CD4-positive, alpha-beta T cell (primary cell): ENCODE measurements around the gene COL18A1. TPM values are rescaled to one million over a fixed set of nuclear protein-coding genes. Genes with fewer than 3 reads are reported as not detected.

Source experiments
- ATAC-seq: fragments of 200-7000 bp; cut with Tn5 transposase; one replicate; pipeline ENCODE4 v1.10.0; 2022; ENCODE audit warnings: mild to moderate bottlenecking; ENCODE audit not compliant: poor library complexity
- CTCF ChIA-PET: fragments of 350-600 bp; sonication (Branson Sonifier 250); formaldehyde crosslinking; loops from one replicate; lab custom pipeline; 2021; ENCODE audit warnings: antibody characterized with exemption, inconsistent platforms; lab: Charles Lee
- POLR2A ChIA-PET: fragments of 350-600 bp; sonication (Branson Sonifier 250); formaldehyde crosslinking; loops from one replicate; lab custom pipeline; 2021; ENCODE audit warnings: antibody characterized with exemption, inconsistent platforms; lab: Charles Lee
- DNase-seq, 14 experiments: peaks; one replicate each; pipeline ENCODE4 v3.0.0-alpha.2; 2013 to 2020; ENCODE audit warnings: mixed read lengths in 2 of 14
- H3K27ac ChIP-seq, 2 donors: one replicate each; pipeline versions ENCODE4 v1.5.1 to v1.7.0; 2013; ENCODE audit warnings: low read length in 2 of 2, low read depth in 1 of 2, mild to moderate bottlenecking in 1 of 2
- H3K27me3 ChIP-seq, 2 experiments: 1 replicate in 1 of 2; 2 replicates in 1 of 2; pipeline versions ENCODE4 v1.6.1 to v1.7.0; 2013; ENCODE audit warnings: low read length in 2 of 2, control low read depth in 1 of 2, mild to moderate bottlenecking in 1 of 2, moderate library complexity in 1 of 2; ENCODE audit not compliant: insufficient read depth in 2 of 2, control insufficient read depth in 1 of 2
- H3K36me3 ChIP-seq: one replicate; pipeline ENCODE4 v1.6.1; 2013; ENCODE audit warnings: low read length, control low read depth; ENCODE audit not compliant: insufficient read depth
- H3K4me1 ChIP-seq: one replicate; pipeline ENCODE4 v1.6.1; 2013; ENCODE audit warnings: low read length, control low read depth; ENCODE audit not compliant: insufficient read depth
- H3K4me3 ChIP-seq: one replicate; pipeline ENCODE4 v1.5.1; 2013; ENCODE audit warnings: mild to moderate bottlenecking, low read length, moderate library complexity
- H3K9me3 ChIP-seq, 2 experiments: 1 replicate in 1 of 2; 2 replicates in 1 of 2; pipeline versions ENCODE4 v1.6.1 to v1.7.0; 2013; ENCODE audit warnings: low read length in 2 of 2, mild to moderate bottlenecking in 2 of 2, control low read depth in 1 of 2, moderate library complexity in 1 of 2; ENCODE audit not compliant: control insufficient read depth in 1 of 2, insufficient read depth in 1 of 2
- H3K27ac Mint-ChIP-seq: one replicate; pipeline ENCODE4 v1.8.0; 2020; ENCODE audit warnings: mixed read lengths
- H3K27me3 Mint-ChIP-seq: one replicate; pipeline ENCODE4 v1.8.0; 2021; ENCODE audit warnings: mixed read lengths
- H3K36me3 Mint-ChIP-seq: one replicate; pipeline ENCODE4 v1.8.0; 2021; ENCODE audit warnings: low read depth, mixed read lengths
- H3K4me1 Mint-ChIP-seq: one replicate; pipeline ENCODE4 v1.8.0; 2021; ENCODE audit warnings: low read depth, mixed read lengths
- H3K4me3 Mint-ChIP-seq: one replicate; pipeline ENCODE4 v1.8.0; 2020; ENCODE audit warnings: mild to moderate bottlenecking, mixed read lengths
- H3K9me3 Mint-ChIP-seq: one replicate; pipeline ENCODE4 v1.8.0; 2020; ENCODE audit warnings: mixed read lengths
- CTCF ChIP-seq: fragments of 200-600 bp; IDR thresholded peaks from one replicate; pipeline ENCODE4 v1.8.0; 2022; ENCODE audit warnings: antibody characterized with exemption, mild to moderate bottlenecking
- intact Hi-C, 2 experiments: fragments of 100-400 bp; cut with DNase I in 1 of 2; cut with micrococcal nuclease in 1 of 2; formaldehyde crosslinking; loops; one replicate each; pipeline versions ENCODE4 v1.15.1 to v1.9.0; 2023 to 2025; cut with DNase I, micrococcal nuclease
- total RNA-seq, 174 experiments: library from RNA in 2 of 174; stranded (reverse) in 2 of 174; gene quantifications; one replicate each; pipeline ENCODE4 v1.2.3 and lab custom pipeline; 2021 to 2026

The COL18A1 gene
- total RNA-seq, 2 experiments from 2014 or later, result 15.2 to 16.0 TPM

GRCh38 chr21:45410865-45411809, 6.2 kb downstream of the COL18A1 start:
- H3K4me3 Mint-ChIP-seq, result no peak overlapping the region
- ChIA-PET CTCF (no interaction called here), POLR2A (no interaction called here)
- no peak for TF ChIP-seq CTCF
- Histone ChIP-seq H3K4me1 (peaks cover 4% of the 10 kb centered on the region), H3K9me3 (peaks cover 0 to 9% of the 10 kb centered on the region in 2 experiments), H3K27me3 (peaks cover 25 to 33% of the 10 kb centered on the region in 2 experiments), H3K4me3 (no peak overlapping the region), H3K36me3 (no peaks in the 10 kb centered on the region), H3K27ac (no peak overlapping the region)
- H3K4me1 Mint-ChIP-seq, result peaks cover 6% of the 10 kb centered on the region
- DNase-seq (no peak), ATAC-seq (no peak)
- H3K27ac Mint-ChIP-seq, result no peak overlapping the region
- H3K36me3 Mint-ChIP-seq, result no peaks in the 10 kb centered on the region
- no peaks in the 10 kb centered on the region for H3K9me3 Mint-ChIP-seq
- peaks cover 41% of the 10 kb centered on the region for H3K27me3 Mint-ChIP-seq
- intact Hi-C loops, result no loop called here

GRCh38 chr21:45411810-45412206, 6.8 kb downstream of the COL18A1 start:
- Histone ChIP-seq H3K9me3 (peaks cover 0 to 2% of the 10 kb centered on the region in 2 experiments), H3K27ac (no peak overlapping the region), H3K4me1 (no peaks in the 10 kb centered on the region), H3K36me3 (no peaks in the 10 kb centered on the region), H3K27me3 (peaks cover 18 to 26% of the 10 kb centered on the region in 2 experiments), H3K4me3 (no peak overlapping the region)
- ChIA-PET CTCF (no interaction called here), POLR2A (no interaction called here)
- intact Hi-C loops, result no loop called here
- TF ChIP-seq CTCF, result no peak
- H3K27ac Mint-ChIP-seq, result no peak overlapping the region
- no peaks in the 10 kb centered on the region for H3K9me3 Mint-ChIP-seq
- H3K27me3 Mint-ChIP-seq, result peaks cover 34% of the 10 kb centered on the region
- no peaks in the 10 kb centered on the region for H3K4me1 Mint-ChIP-seq
- ATAC-seq (no peak), DNase-seq (no peak)
- H3K36me3 Mint-ChIP-seq, result no peaks in the 10 kb centered on the region
- no peak overlapping the region for H3K4me3 Mint-ChIP-seq

DNA sequence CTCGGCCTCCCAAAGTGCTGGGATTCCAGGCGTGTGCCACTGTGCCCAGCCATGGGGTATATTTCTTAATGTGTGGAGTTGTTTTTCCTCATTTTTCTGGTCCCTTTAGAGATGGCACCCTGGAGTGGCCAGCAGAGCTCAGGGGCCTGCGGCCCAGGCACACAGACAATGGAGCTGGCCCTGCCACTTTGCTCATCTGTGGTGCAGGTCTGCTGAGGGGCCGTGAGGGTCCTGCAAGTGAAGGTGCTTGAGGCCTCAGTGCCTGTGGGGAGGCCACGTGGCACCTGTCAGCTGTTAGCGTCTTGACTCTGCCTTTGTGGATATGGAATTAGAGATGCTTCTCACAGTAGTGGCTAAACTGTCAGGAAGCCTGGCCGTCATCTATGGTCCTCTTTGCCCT, 7.5 kb downstream of the COL18A1 start:
- ChIA-PET POLR2A (no interaction called here), CTCF (no interaction called here)
- ATAC-seq, result no peak
- Histone ChIP-seq H3K9me3 (no peaks in the 10 kb centered on the region), H3K27ac (no peak overlapping the region), H3K4me1 (no peaks in the 10 kb centered on the region), H3K36me3 (no peaks in the 10 kb centered on the region), H3K27me3 (peaks cover 12 to 19% of the 10 kb centered on the region in 2 experiments), H3K4me3 (no peak overlapping the region)
- Mint-ChIP-seq H3K4me1 (no peaks in the 10 kb centered on the region), H3K27ac (no peak overlapping the region), H3K4me3 (no peak overlapping the region), H3K9me3 (no peaks in the 10 kb centered on the region), H3K27me3 (peaks cover 28% of the 10 kb centered on the region), H3K36me3 (no peaks in the 10 kb centered on the region)
- TF ChIP-seq CTCF, result no peak
- intact Hi-C loops, result no loop called here
- DNase-seq, result no peak
